A549 (cell line): ENCODE data around the gene SLC6A3.

ENCODE experiments used
- ATOH8 ChIP-seq: fragments of 250-450 bp; sonication (Bioruptor Pico); IDR thresholded peaks from 2 replicates; pipeline ENCODE4 v1.5.0; 2020; ENCODE audit warnings: low read depth, mild to moderate bottlenecking, moderate library complexity
- CTCF ChIP-seq: fragments of >200 bp; sonication (Bioruptor Twin); formaldehyde crosslinking; IDR thresholded peaks from 3 replicates; pipeline ENCODE4 v1.5.1; 2016
- POLR2A ChIP-seq: IDR thresholded peaks from 2 replicates; pipeline ENCODE4 v1.6.1; 2012; ENCODE audit warnings: mild to moderate bottlenecking, low read length
- REST ChIP-seq: fragments of 200-600 bp; sonication (generic); IDR thresholded peaks from 2 replicates; pipeline ENCODE4 v1.6.1; 2016; ENCODE audit warnings: antibody characterized with exemption, mild to moderate bottlenecking, moderate library complexity

- TF ChIP-seq REST (no peak), POLR2A (no peak), CTCF (no peak), ATOH8 (no peak)
Measured at GRCh38 chr5:1481266-1481958, 36.2 kb upstream of the SLC6A3 start.
